ENCODE data around the gene SERPING1.

DNA sequence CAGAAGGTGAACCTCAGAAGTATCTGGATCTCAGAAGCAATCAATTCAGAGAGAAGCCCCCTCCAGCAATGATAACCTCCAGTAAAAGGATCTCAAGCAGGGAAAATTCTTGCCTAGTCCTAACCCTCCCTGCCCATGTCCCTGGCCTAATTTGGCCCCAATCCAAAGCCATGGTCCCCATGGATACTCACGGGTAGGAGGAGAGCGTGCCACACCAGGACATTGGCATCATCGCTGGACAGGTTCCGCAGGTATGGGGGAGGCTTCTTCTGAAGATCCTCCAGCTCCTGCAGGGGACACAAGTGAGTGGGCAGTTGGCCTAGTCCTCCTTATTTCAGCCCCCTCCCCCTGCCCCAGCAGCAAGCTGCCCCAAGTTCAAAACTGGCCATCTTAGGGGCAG is 37.3 kb upstream of the SERPING1 start:
- TF ChIP-seq, protein P1, sequence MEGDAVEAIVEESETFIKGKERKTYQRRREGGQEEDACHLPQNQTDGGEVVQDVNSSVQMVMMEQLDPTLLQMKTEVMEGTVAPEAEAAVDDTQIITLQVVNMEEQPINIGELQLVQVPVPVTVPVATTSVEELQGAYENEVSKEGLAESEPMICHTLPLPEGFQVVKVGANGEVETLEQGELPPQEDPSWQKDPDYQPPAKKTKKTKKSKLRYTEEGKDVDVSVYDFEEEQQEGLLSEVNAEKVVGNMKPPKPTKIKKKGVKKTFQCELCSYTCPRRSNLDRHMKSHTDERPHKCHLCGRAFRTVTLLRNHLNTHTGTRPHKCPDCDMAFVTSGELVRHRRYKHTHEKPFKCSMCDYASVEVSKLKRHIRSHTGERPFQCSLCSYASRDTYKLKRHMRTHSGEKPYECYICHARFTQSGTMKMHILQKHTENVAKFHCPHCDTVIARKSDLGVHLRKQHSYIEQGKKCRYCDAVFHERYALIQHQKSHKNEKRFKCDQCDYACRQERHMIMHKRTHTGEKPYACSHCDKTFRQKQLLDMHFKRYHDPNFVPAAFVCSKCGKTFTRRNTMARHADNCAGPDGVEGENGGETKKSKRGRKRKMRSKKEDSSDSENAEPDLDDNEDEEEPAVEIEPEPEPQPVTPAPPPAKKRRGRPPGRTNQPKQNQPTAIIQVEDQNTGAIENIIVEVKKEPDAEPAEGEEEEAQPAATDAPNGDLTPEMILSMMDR (IDR thresholded peaks at IDR 0.05) = no peak
- TF ChIP-seq POLR2A (IDR thresholded peaks at IDR 0.05) = no peak

All from uterus (tissue), 2 donors.